D721Med (cell line): Measurements from ENCODE around the gene GPC3.
"Not testable (repeated sequence)": the region's sequence is repeated elsewhere in the genome, so short reads cannot be mapped to it uniquely, and the experiment has no call there.

ENCODE experiments used
- DNase-seq: peaks from one replicate; pipeline ENCODE4 v3.0.0; 2011; ENCODE audit warnings: low spot score; ENCODE audit not compliant: insufficient read length
- FAIRE-seq: peaks from 2 replicates; lab custom pipeline; 2011; peaks lifted over from hg19 to GRCh38; lab: Jason Lieb, UNC
- CTCF ChIP-seq: IDR thresholded peaks from 2 replicates; pipeline ENCODE4 v1.5.1; 2012; ENCODE audit warnings: mild to moderate bottlenecking, control low read depth; ENCODE audit not compliant: insufficient read depth; ENCODE audit errors: missing control alignments

GPC3 gene

GRCh38 chrX:133994576-133994975 lies 9.2 kb upstream of the GPC3 start:
- DNase-seq (no peak), FAIRE-seq (peak; percentile 88)
- no peak for TF ChIP-seq CTCF

DNA sequence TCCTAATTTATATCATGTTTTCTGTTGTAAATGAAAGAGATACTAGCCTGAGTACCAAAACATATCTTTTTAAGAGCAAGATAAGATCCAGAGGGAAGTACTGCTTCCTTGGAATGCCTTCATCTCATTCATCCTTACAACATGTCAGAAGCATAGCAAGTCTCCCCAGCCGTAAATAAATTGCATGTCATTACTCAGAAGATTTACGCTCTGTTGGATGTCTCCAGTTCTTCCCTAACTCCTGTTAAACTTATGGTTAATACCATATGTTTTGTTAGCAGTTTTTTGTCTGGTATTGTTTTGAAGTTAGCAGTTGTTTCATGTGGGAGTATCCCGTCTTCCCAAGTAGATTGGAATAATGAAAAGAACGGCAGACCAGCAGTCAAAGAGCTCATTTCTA lies 7.5 kb upstream of the GPC3 start:
- no peak for TF ChIP-seq CTCF
- DNase-seq (no peak), FAIRE-seq (peak; percentile 94)

- DNase-seq (no peak), FAIRE-seq (no peak)
- no peak for TF ChIP-seq CTCF
Observed at GRCh38 chrX:133991814-133992213, 6.4 kb upstream of the GPC3 start.

GRCh38 chrX:133991057-133991456 lies 5.7 kb upstream of the GPC3 start:
- not testable (repeated sequence) for FAIRE-seq, DNase-seq

- DNase-seq (no peak), FAIRE-seq (no peak)
- no peak for TF ChIP-seq CTCF
Observed at GRCh38 chrX:133989993-133990392, 4.6 kb upstream of the GPC3 start.

DNA sequence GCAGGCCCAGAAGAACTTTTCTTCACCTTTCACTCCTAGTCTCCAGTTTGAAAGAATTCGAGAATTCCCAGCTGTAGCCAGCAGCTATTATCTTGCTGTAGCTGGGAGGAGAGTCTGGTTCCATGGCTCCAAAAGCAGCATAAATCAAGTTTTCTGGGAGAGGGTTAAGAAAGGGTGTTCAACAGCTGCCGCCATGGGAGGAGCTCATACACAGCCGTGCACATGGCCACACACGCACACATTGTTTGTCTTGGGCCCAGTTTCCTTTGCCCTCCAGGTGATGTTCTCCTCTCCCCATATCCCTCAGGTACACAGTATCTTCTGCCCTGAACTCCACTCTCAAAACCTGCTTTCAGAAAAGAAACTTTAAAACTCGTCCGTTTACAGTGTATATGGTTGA lies 4.1 kb upstream of the GPC3 start:
- TF ChIP-seq CTCF = no peak
- DNase-seq (no peak), FAIRE-seq (no peak)

DNA sequence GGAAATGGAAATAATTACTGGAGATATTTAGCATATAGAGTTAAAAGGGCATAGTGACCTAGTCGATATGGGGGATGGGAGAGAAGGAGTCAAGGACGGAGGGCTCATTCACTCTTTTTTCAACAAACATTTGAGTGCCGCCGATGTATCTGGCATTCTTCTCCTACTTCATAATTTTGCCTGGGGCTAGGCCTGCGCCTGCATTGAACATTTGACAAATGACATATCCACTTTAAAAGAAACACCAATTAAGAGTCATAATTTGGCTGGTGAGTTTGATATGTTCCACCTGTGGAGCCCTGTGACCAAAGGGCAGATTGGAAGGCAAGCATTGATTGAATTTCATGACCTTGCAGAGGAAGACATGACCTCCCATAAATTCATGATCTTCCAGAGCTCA lies 2.6 kb upstream of the GPC3 start:
- no peak for TF ChIP-seq CTCF
- FAIRE-seq (no peak), DNase-seq (no peak)

DNA sequence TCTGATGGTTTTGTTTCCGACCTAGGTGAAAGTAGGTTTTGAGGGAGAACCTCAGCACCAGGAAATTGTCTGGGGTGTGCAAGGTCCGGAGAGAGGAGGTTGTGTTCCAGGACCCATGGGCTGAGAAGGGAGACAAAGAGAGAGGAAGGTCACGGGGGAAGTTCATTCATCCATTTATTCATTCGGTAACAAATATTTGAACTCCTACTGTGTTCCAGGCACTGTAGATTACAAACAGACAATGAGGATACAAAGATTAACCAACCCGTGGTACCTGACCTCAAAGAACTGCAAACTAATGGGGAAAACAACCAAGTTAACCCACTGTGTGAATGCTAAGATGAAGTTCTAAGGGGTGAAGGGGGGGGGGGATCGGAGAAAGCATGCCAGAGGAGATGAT lies 1.8 kb upstream of the GPC3 start:
- DNase-seq (no peak), FAIRE-seq (no peak)
- no peak for TF ChIP-seq CTCF
